CD4-positive, CD25-positive, alpha-beta regulatory T cell (primary cell): Measurements from ENCODE around the gene DCTN2. TPM values are rescaled to one million over a fixed set of nuclear protein-coding genes. Genes with fewer than 3 reads are reported as not detected.
"Not testable (repeated sequence)": the region's sequence is repeated elsewhere in the genome, so short reads cannot be mapped to it uniquely, and the experiment has no call there.

Experiments
- ATAC-seq, 2 donors: fragments of 150-1000 bp; cut with Tn5 transposase; one replicate each; pipeline ENCODE4 v1.10.0; 2021; ENCODE audit warnings: low read depth in 2 of 2, moderate number of reproducible peaks in 2 of 2, moderate library complexity in 1 of 2
- DNase-seq, 3 donors: peaks; one replicate each; pipeline versions ENCODE4 v3.0.0 to v3.0.0-alpha.2; 2012 to 2022; ENCODE audit warnings: mixed read lengths in 1 of 3
- H3K27ac ChIP-seq: one replicate; pipeline ENCODE4 v1.7.0; 2013; ENCODE audit warnings: mild to moderate bottlenecking, low read length; ENCODE audit not compliant: insufficient read depth, poor library complexity, severe bottlenecking
- H3K27me3 ChIP-seq: one replicate; pipeline ENCODE4 v1.7.0; 2013; ENCODE audit warnings: low read length; ENCODE audit not compliant: control insufficient read depth, insufficient read depth
- H3K36me3 ChIP-seq: one replicate; pipeline ENCODE4 v1.7.0; 2013; ENCODE audit warnings: mild to moderate bottlenecking, low read length, moderate library complexity; ENCODE audit not compliant: control insufficient read depth, insufficient read depth
- H3K4me1 ChIP-seq: 2 replicates; pipeline ENCODE4 v1.7.0; 2013; ENCODE audit warnings: mild to moderate bottlenecking, low read length; ENCODE audit not compliant: insufficient read depth, control insufficient read depth, poor library complexity, severe bottlenecking
- H3K4me3 ChIP-seq: one replicate; pipeline ENCODE4 v1.7.0; 2013; ENCODE audit warnings: low read depth, mild to moderate bottlenecking, low read length, moderate library complexity
- H3K9me3 ChIP-seq, 2 experiments: 1 replicate in 1 of 2; 2 replicates in 1 of 2; pipeline ENCODE4 v1.7.0; 2013; ENCODE audit warnings: low read length in 2 of 2, mild to moderate bottlenecking in 1 of 2, moderate library complexity in 1 of 2; ENCODE audit not compliant: control insufficient read depth in 2 of 2
- H3K27ac Mint-ChIP-seq, 3 donors: one replicate each; pipeline ENCODE4 v1.8.0; 2020 to 2022; ENCODE audit warnings: mild to moderate bottlenecking in 3 of 3, mixed read lengths in 3 of 3, moderate library complexity in 2 of 3
- H3K27me3 Mint-ChIP-seq: one replicate; pipeline ENCODE4 v1.8.0; 2022; ENCODE audit warnings: mild to moderate bottlenecking, mixed read lengths
- H3K36me3 Mint-ChIP-seq: one replicate; pipeline ENCODE4 v1.8.0; 2020; ENCODE audit warnings: mixed read lengths
- H3K4me1 Mint-ChIP-seq, 4 donors: one replicate each; pipeline ENCODE4 v1.8.0; 2020 to 2022; ENCODE audit warnings: mixed read lengths in 4 of 4, mild to moderate bottlenecking in 1 of 4
- H3K4me3 Mint-ChIP-seq, 4 donors: one replicate each; pipeline ENCODE4 v1.8.0; 2020 to 2022; ENCODE audit warnings: mild to moderate bottlenecking in 4 of 4, mixed read lengths in 4 of 4, moderate library complexity in 3 of 4
- H3K9me3 Mint-ChIP-seq, 7 donors: one replicate each; pipeline ENCODE4 v1.8.0; 2020 to 2022; ENCODE audit warnings: mixed read lengths in 7 of 7, mild to moderate bottlenecking in 3 of 7, moderate library complexity in 2 of 7
- polyA plus RNA-seq, 4 donors: library from polyadenylated mRNA; unstranded; fragments of 300-500 nt; fragmentation: Illumina TruSeq; gene quantifications; one replicate each; pipeline ENCODE4 v1.2.3, GENCODE V29; 2021
- total RNA-seq: library from RNA; stranded (reverse); gene quantifications from one replicate; pipeline ENCODE4 v1.2.3, GENCODE V29; 2022

Gene DCTN2
- total and polyA plus RNA-seq, 5 donors from 2014 or later = 74.9 to 91.6 (median 78.9) TPM

DNA sequence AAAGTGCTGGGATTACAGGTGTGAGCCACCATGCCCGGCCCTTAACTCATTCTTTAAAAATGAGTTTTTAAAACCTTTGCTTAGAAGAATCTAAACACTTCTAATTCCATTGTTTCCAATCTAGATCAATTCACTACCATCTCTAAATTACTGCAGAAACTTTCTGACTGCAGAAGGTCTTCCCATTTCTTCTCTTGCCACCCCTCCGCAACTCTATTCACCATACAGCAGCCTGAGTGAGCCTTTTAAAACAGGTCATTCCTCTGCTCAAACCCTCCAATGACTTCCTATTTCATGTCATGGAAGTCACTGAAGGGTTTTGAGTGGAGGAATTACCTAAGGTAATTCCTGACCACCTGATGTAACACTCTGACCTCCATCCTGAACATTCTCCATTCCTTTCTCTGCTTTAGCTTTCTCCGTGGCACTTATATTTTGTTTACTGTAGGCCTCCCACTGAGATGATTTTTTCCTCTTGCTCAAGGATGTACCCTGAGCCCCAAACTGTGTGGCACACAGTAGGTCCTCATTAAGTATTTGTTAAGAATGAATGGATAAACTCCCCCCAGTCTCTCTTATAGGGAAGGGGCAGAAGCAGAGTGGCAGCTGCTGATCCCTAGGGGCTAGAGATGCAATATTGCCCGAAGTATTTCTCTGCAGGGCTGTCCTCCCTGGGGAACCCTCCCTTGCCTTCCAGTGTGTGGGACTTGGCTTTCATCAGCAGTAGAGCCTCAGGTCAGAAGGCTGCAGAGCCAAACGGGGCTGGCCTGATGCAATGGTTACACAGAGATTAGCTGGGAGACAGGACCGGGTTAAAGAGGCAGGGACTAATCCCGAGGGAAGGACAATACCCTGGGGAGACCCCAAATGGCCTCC, 27.8 kb downstream of the DCTN2 start:
- Histone ChIP-seq H3K4me3 (peak overlapping the region; percentile 98), H3K36me3 (peaks cover 41% of the 10 kb centered on the region), H3K4me1 (peaks cover 50% of the 10 kb centered on the region), H3K9me3 (no peaks in the 10 kb centered on the region), H3K27ac (peak overlapping the region; percentile 98), H3K27me3 (no peaks in the 10 kb centered on the region)
- Mint-ChIP-seq H3K9me3 (peaks cover 0 to 3% (median 0%) of the 10 kb centered on the region in 7 donors), H3K27me3 (peaks cover 21% of the 10 kb centered on the region), H3K36me3 (peaks cover 32% of the 10 kb centered on the region), H3K27ac (peak overlapping the region; percentile 97 to 100 (median 100)), H3K4me3 (peak overlapping the region; percentile 97 to 99 (median 98)), H3K4me1 (peaks cover 21 to 59% (median 43%) of the 10 kb centered on the region in 4 donors)
- ATAC-seq = no peak
- DNase-seq = peak in 1 of 3 donors; percentile 19

DNA sequence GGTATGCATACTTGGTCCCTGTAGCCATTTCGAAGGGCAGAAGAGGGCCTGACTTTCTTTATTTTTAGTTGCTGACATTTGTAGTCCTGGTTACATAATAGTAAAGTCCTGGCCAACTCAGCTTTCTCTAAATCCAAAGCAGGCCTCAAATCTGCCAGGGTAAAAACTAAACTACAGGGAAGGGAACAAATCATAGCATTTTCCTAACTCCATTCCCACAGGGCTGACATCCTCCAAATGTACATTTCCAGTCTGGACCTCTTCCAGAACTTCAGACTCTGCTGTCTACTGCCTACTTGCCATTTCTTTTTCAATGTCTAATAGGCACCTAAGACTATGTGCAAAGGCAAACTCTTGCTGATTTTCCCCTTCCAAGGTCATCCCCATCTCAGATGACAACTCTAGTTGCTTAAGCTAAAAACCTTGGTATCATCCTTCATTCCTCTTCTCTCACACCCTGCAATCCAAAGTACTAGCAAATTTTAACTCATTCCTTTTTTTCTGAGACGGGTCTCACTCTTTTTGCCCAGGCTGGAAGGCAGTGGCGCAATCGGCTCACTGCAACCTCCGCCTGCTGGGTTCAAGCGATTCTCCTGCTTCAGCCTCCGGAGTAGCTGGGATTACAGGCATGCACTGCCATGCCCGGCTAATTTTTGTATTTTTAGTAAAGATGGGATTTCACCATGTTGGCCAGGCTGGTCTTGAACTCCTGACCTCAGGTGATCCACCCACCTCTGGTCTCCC, 28.6 kb downstream of the DCTN2 start:
- H3K4me1 ChIP-seq = peaks cover 42% of the 10 kb centered on the region
- peaks cover 45% of the 10 kb centered on the region for H3K36me3 ChIP-seq
- H3K4me3 Mint-ChIP-seq = peak overlapping the region; percentile 97 to 99 (median 98)
- DNase-seq = no peak
- peaks cover 0 to 3% (median 0%) of the 10 kb centered on the region in 7 donors for H3K9me3 Mint-ChIP-seq
- peaks cover 19% of the 10 kb centered on the region for H3K27me3 Mint-ChIP-seq
- H3K27ac Mint-ChIP-seq = peak overlapping the region; percentile 81 to 100 (median 100)
- H3K4me3 ChIP-seq = peak overlapping the region; percentile 98
- no peaks in the 10 kb centered on the region for H3K27me3 ChIP-seq
- peaks cover 35% of the 10 kb centered on the region for H3K36me3 Mint-ChIP-seq
- H3K4me1 Mint-ChIP-seq = peaks cover 21 to 51% (median 35%) of the 10 kb centered on the region in 4 donors
- ATAC-seq = no peak
- H3K9me3 ChIP-seq = no peaks in the 10 kb centered on the region
- H3K27ac ChIP-seq = peak overlapping the region; percentile 98

GRCh38 chr12:57517718-57518117, 29.3 kb downstream of the DCTN2 start:
- peaks cover 51% of the 10 kb centered on the region for H3K36me3 ChIP-seq
- H3K27ac Mint-ChIP-seq = peak overlapping the region; percentile 81 to 100 (median 82)
- not testable (repeated sequence) for H3K4me3 ChIP-seq, H3K9me3 Mint-ChIP-seq, H3K9me3 ChIP-seq, ATAC-seq, DNase-seq, H3K27me3 ChIP-seq
- peaks cover 39% of the 10 kb centered on the region for H3K4me1 ChIP-seq
- H3K4me1 Mint-ChIP-seq = peaks cover 21 to 48% (median 32%) of the 10 kb centered on the region in 4 donors
- peaks cover 17% of the 10 kb centered on the region for H3K27me3 Mint-ChIP-seq
- peak overlapping the region; percentile 98 for H3K27ac ChIP-seq
- peak overlapping the region; percentile 21 to 65 (median 54) for H3K4me3 Mint-ChIP-seq
- H3K36me3 Mint-ChIP-seq = peaks cover 41% of the 10 kb centered on the region

GRCh38 chr12:57517187-57517586, 29.8 kb downstream of the DCTN2 start:
- peaks cover 0 to 3% (median 0%) of the 10 kb centered on the region in 7 donors for H3K9me3 Mint-ChIP-seq
- Histone ChIP-seq H3K9me3 (no peaks in the 10 kb centered on the region), H3K27ac (no peak overlapping the region), H3K4me1 (peaks cover 37% of the 10 kb centered on the region), H3K27me3 (no peaks in the 10 kb centered on the region), H3K36me3 (peaks cover 56% of the 10 kb centered on the region), H3K4me3 (no peak overlapping the region)
- DNase-seq (no peak), ATAC-seq (no peak)
- peak overlapping the region in 2 of 3 donors; percentile 82 to 100 for H3K27ac Mint-ChIP-seq
- H3K4me1 Mint-ChIP-seq = peaks cover 21 to 48% (median 32%) of the 10 kb centered on the region in 4 donors
- peak overlapping the region in 3 of 4 donors; percentile 21 to 65 (median 52) for H3K4me3 Mint-ChIP-seq
- H3K27me3 Mint-ChIP-seq = peaks cover 14% of the 10 kb centered on the region
- H3K36me3 Mint-ChIP-seq = peaks cover 45% of the 10 kb centered on the region

- H3K4me3 ChIP-seq = no peak overlapping the region
- Mint-ChIP-seq H3K27ac (peak overlapping the region in 2 of 3 donors; percentile 82 to 100), H3K4me3 (peak overlapping the region in 2 of 4 donors; percentile 43 to 79), H3K36me3 (peaks cover 49% of the 10 kb centered on the region), H3K9me3 (no peaks in the 10 kb centered on the region), H3K4me1 (peaks cover 18 to 43% (median 29%) of the 10 kb centered on the region in 4 donors), H3K27me3 (peaks cover 9% of the 10 kb centered on the region)
- ATAC-seq (no peak), DNase-seq (no peak)
- peaks cover 61% of the 10 kb centered on the region for H3K36me3 ChIP-seq
- H3K9me3 ChIP-seq = no peaks in the 10 kb centered on the region
- no peaks in the 10 kb centered on the region for H3K27me3 ChIP-seq
- H3K27ac ChIP-seq = no peak overlapping the region
- H3K4me1 ChIP-seq = peaks cover 32% of the 10 kb centered on the region
These were observed 30.3 kb downstream of the DCTN2 start for GRCh38 chr12:57516617-57517153.

DNA sequence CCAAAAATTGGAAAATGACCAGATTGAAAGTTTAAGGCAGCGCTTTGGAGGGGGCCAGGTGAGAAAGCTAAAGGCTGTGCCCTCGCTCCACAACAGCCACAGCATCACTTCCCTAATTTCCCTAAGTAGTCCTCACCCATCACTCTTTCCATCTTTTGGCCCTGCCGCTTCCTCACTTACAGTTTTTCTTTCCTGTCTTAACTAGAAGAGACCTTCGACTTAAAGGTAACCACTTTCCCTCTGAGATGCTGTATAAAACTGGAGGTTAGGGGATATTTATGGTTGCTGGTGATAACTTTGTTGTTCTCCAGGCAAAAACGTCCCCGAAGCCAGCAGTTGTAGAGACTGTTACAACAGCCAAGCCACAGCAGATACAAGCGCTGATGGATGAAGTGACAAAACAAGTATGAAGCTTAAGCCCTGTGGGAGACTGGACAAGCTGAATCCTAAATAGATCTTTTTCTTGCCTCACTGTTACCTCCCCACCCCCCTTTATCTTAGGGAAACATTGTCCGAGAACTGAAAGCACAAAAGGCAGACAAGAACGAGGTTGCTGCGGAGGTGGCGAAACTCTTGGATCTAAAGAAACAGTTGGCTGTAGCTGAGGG, 31.0 kb downstream of the DCTN2 start:
- peak overlapping the region in 2 of 4 donors; percentile 43 to 79 for H3K4me3 Mint-ChIP-seq
- no peak for DNase-seq
- Histone ChIP-seq H3K36me3 (peaks cover 68% of the 10 kb centered on the region), H3K4me3 (no peak overlapping the region), H3K27me3 (no peaks in the 10 kb centered on the region), H3K27ac (no peak overlapping the region), H3K9me3 (no peaks in the 10 kb centered on the region), H3K4me1 (peaks cover 25% of the 10 kb centered on the region)
- peaks cover 51% of the 10 kb centered on the region for H3K36me3 Mint-ChIP-seq
- peaks cover 17 to 37% (median 24%) of the 10 kb centered on the region in 4 donors for H3K4me1 Mint-ChIP-seq
- no peaks in the 10 kb centered on the region for H3K9me3 Mint-ChIP-seq
- peaks cover 8% of the 10 kb centered on the region for H3K27me3 Mint-ChIP-seq
- ATAC-seq = no peak
- peak overlapping the region in 2 of 3 donors; percentile 57 to 60 for H3K27ac Mint-ChIP-seq

- H3K9me3 Mint-ChIP-seq = no peaks in the 10 kb centered on the region
- Histone ChIP-seq H3K9me3 (no peaks in the 10 kb centered on the region), H3K27me3 (no peaks in the 10 kb centered on the region), H3K4me3 (no peak overlapping the region), H3K36me3 (peaks cover 69% of the 10 kb centered on the region), H3K27ac (no peak overlapping the region), H3K4me1 (peaks cover 21% of the 10 kb centered on the region)
- peaks cover 17 to 33% (median 21%) of the 10 kb centered on the region in 4 donors for H3K4me1 Mint-ChIP-seq
- H3K36me3 Mint-ChIP-seq = peaks cover 51% of the 10 kb centered on the region
- peaks cover 4% of the 10 kb centered on the region for H3K27me3 Mint-ChIP-seq
- ATAC-seq (no peak), DNase-seq (no peak)
- H3K4me3 Mint-ChIP-seq = peak overlapping the region in 2 of 4 donors; percentile 43 to 79
- H3K27ac Mint-ChIP-seq = peak overlapping the region in 1 of 3 donors; percentile 60
These were observed 31.5 kb downstream of the DCTN2 start for GRCh38 chr12:57515408-57515933.
